ENCODE measurements around the gene FABP7.

FABP7 gene

DNA sequence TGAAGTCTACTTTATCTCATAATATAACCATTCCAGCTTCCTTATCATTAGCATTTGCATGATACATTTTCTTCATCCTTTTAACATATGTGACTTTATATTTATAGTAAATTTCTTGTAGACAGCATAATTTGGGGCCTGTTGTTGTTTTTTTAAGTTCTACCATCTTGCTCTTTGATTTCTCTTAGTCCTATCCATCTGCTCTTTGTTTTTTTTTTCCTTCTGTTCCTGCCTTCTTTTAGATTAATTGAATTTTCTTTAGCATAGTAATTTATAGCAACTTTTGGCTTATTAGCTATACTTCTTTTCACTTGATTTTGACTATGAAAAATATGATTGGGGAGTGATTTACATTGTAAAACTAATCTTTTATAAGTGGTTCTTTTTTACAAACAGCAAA lies 19.2 kb upstream of the FABP7 start:
- DNase-seq: no peak

DNA sequence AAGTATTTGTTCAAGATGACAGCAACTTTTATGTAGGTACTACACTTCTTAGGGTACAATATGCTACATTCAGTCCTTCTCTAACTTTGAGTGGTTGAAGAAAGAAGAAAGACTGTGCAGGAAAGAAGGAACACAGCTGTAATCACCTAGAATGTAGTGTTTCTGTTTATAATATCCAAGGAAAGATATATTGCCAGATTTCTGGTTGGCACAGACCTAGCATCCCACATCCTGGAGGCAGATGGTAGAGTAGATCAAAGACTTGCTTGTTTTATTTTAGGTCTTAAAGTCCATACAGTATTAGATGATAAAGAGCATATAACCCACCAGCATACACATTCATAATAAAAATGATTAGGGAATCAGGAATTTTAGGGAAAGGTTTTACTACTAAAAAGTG lies 13.3 kb upstream of the FABP7 start:
- no peak for DNase-seq

DNA sequence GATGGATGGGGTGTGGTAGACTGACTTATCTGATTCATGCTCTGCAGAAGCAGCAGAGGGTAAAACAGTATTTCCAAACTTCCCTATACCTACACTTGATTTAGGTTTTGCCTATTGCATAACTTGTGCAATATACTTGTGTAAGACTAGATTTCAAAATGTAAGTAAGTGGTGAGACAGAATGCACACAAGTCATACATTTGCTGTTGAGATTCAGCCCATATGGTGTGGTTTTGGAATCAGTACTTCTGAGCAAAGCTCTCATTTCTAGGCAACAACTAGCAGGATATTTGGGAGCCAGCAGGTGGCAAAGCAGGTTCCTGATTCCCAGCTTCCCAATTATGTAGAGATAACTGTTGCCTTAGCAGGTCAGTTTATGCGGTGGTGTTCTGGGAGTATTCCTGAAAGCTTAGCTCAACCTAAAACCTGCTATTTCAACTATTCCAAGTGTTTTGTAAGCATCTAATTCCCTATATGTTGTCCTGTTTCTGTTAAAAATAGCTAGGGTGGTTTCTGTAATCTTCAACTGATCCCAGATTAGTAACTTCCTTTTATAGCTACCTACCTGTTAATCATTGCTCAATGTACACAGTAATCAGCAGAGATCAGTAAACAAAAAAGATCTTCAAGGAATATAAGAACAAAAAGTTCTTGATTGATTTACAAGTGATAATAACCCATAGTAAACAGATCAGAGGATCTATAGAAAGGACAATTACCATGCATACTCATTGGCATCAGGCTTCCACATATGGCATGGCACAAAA lies 8.5 kb upstream of the FABP7 start:
- DNase-seq: no peak

DNA sequence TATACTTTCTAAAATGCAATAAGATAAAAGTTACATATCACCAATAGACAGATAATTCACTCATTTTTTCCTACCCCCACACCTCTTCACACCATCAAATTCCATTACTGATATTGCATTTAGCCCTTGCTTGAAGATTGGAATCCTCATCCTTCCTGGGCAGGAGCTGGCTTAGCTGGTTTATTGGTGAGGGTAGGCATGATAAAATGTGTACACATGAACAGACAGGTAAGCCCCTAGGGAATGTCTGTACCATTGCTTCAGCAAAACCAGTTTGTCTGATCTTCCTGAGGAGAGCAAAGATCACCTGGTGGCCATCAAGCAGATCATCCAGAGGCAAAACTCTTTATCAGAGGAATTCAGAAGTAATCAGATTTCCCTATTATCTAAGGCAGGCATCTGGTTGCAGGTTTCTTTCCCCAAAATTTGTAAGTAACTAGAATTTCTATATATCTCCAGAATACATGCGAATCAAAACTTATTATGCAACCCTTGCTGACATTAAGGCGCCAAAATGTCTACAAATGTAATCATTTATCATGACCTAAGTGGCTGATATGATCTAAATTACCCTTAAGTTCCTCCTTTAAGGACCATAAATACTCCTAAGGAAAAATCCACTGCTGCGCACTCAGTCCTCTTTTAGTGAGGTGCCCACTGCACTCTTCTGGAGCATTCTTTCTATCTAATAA lies 6.6 kb upstream of the FABP7 start:
- DNase-seq: no peak

DNA sequence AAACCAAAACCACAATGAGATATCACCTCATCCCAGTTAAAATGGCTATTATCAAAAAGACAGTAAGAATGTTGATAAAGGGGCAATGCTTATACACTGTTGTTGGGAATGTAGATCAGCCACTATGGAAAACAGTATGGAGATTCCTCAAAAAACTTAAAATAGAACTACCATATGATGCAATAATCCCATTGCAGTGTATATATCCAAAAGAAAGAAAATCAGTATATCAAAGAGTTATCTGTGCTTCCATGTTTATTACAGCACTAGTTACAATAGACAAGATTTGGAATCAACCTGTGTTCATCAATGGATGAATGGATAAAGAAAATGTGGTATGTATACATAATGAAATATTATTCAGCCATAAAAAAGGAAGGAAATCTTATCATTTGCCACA lies 3.5 kb upstream of the FABP7 start:
- DNase-seq: no peak

- DNase-seq: no peak
Observed at GRCh38 chr6:122778302-122778701, 1.2 kb upstream of the FABP7 start.

GRCh38 chr6:122778985-122779661 lies 393 bp upstream of the FABP7 start:
- no peak for DNase-seq

GRCh38 chr6:122780114-122780513 lies 598 bp downstream of the FABP7 start:
- DNase-seq: no peak

- no peak for DNase-seq
Observed at GRCh38 chr6:122781716-122782115, 2.2 kb downstream of the FABP7 start.

DNA sequence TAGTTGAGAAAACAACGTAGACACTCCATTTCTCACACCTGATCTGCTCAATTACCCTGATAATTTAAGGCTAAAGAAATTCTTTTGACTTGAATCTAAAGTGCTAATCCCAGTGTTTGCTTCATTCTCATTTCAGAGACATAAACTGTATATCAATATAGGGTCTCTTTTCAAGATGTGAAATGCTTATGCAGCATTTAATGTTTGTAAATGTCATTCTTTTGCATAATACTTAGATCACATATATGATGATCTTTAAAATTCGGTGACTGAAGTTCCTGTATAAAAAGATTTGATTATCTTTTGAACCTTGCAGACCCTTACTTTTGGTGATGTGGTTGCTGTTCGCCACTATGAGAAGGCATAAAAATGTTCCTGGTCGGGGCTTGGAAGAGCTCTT lies 3.9 kb downstream of the FABP7 start:
- no peak for DNase-seq

GRCh38 chr6:122785891-122786290 lies 6.4 kb downstream of the FABP7 start:
- DNase-seq: no peak

- no peak for DNase-seq
Observed at GRCh38 chr6:122787721-122788120, 8.2 kb downstream of the FABP7 start.

- DNase-seq: no peak
Observed at GRCh38 chr6:122788208-122788607, 8.7 kb downstream of the FABP7 start.

DNA sequence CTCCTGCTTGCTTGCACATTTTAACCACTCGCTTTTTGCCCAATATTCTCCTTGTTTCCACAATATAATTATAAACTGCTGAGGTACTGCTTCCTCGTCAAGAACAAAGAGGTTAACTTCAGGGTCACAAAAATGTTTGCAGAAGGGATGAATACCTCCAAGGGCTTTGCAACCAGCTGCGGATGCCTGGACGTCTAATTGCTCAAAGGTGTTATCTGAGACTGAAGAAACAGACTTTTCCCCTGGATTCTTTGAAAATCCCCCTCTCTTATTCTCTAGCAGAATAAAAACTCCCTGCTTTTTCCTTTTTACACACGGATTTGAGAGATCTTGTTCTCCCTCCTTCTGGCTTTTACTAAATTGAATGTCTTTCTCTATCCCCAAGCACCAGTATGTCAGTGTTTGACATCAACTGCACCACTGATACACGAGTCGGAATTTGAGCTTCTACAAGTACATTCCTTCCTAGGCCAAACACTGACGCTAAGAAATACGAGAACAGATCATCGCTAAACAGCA lies 9.2 kb downstream of the FABP7 start:
- no peak for DNase-seq

DNA sequence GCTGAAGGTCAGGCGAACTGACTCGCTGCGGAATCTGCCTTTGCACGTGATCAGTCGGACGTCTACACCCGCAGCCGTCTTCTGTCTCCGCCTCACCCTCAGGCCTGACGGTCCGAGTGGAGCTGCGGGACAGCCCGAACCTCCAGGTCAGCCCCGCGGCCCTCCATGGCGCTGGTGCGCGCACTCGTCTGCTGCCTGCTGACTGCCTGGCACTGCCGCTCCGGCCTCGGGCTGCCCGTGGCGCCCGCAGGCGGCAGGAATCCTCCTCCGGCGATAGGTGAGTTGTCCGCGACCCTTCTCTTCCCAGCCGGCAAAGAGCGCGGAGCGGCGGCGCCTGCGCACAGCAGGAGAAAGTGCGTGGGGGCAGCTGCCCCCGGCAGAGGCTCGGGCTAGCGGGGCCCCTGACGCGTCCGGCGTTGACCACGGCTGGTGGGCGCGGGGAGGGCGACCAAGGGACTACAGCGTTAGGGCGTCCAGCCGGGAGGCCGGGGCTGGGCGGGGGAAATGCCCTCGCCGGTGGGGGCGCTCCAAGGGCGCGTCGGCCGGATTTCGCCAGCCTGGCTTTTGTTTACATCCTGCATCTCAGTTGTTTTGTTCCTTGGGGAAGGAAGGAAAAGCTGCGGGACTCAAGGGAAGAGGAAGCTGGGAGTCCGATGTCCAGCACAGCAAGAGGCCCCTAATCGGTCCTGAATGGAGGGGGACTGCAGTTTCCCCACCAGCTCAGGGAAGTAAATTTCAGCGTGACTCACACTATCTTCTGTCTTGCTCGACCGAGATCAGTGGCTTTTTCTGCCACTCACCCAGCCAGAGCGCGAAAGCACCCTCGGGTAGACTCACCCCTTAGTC lies 9.9 kb downstream of the FABP7 start, which contains the start of gene SMPDL3A:
TSS of gene SMPDL3A (plus strand) at position 77 of the 846 bp plus-strand sequence. CDS start at position 166, 89 bp downstream.
- no peak for DNase-seq

DNA sequence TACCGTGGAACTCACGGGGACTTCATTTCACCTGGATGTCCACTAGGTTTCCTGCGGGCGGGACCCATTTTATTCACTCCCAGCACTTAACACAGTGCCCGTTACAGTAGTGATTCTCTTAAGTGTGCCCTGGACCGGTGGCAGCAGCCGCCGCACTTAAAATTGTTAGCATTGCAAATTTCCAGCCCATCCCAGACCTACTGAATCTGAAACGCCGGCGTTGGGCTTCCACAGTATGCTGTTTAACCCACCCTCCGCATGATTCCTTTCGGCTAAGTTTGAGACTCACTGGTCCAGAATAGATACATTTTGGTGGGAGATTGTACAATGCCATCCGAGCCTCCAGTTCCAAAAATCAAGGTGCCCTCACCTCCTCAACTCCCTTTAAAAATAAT lies 10.5 kb downstream of the FABP7 start:
- no peak for DNase-seq

DNA sequence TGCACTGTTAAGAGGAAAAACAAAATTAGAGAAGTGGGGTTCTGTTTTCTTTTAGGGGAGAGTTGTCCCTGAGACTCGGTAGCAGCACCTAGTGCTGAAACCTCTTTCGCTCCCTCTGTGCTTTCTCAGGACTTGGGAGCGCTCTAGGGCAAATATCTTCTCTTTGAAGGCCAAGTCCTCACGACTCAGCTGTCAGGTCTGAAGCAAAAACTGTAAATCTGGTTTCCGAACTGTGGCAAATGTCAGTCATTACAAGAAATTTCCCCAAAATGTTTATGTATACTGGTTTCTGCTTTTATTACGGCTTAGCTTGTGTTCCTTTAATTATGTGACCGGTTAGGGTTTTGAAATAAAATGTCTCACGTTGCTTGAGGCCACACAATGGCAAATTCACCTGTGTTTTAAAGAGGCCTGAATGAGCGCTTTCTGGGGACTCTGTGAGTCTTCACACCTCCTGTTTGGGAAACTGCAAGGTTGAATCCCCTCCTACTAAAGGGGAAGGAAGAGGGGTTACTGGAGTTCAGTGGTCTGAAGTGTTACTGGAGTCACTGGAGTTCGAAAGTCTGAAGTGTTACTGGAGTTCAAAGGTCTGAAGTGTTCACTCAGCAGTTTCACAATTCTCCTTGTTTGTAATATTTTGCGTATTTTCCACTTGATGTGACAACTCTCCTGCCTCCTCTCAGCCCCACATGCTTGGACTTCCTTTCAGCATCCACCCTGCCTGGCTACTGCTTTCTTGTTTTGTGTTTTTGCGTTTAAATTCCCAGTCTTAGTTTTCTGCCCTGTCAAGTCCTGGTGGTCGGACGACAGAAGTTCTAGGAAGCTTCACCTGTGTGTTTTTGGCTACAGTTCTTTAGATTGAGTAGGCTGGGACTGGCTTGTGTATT lies 11.2 kb downstream of the FABP7 start:
- no peak for DNase-seq

DNA sequence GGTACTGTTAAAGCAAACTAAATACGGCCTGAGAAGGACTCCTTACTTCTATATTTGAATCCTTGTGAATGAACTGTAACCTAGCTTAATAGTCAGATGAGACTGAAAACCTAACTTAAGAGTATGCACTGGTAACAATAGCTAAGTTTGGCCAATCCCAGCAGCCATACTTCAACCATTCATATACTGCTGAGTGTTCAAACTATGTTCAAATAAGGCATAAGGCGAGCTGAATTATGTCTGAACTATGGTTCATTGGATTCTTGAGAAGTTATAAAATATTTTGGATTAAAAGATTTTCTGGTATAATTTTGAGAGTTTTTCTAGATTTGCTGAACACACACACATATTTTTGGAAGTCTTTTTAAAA lies 11.8 kb downstream of the FABP7 start:
- no peak for DNase-seq

DNA sequence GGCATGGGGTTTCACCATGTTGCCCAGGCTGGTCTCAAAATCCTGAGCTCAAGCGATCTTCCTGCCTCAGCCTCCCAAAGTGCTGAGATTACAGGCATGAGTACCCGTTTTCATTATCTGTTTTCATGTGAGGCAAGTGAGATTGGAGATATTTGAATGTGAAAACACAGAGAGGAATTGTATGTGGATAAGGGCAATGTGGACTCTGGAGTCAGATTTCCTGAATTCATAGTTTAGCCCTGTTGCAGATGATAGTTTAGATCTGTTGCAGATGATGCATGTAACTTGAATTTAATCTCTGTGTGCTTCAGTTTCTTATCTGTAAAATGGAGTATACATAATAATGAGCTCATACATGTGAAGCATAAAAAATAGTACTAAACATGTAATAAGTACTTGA lies 13.2 kb downstream of the FABP7 start:
- no peak for DNase-seq

DNA sequence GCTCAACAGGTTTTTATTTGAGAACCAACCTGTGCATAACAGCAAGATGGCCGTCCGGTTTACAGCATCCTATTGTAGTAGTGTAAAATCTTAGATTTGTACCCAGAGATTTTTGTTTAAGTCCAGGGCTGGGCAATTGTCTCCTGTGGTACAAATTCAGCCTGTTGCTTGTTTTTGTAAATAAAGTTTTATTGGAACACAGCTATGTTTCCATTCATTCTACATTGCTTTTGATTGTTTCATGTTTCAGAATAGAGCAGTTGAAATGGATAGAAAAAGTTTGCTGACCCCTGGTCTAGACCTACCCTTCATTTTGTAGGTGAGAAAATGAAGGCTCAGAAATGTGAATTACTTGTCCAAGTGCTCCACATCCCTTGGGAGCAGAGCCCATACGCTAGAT lies 18.0 kb downstream of the FABP7 start:
- DNase-seq: no peak

GRCh38 chr6:122798099-122798641 lies 18.7 kb downstream of the FABP7 start:
- no peak for DNase-seq

All from activated effector memory CD4-positive, alpha-beta T cell treated with anti-CD3 and anti-CD28 coated beads, Interleukin-2, amount 50 U/mL, for 16 hours (primary cell).